Testis (tissue), 3 donors: ENCODE results near the gene ATP6V1G3. TPM values are rescaled to one million over a fixed set of nuclear protein-coding genes. Genes with fewer than 3 reads are reported as not detected.

Experiments used
- DNase-seq: peaks from one replicate; pipeline ENCODE4 v3.0.0-alpha.2; 2019
- H3K27ac ChIP-seq, 2 donors: fragments of 200-600 bp; sonication (generic); one replicate each; pipeline ENCODE4 v1.5.1; 2019
- H3K27me3 ChIP-seq: fragments of 200-600 bp; sonication (generic); one replicate; pipeline ENCODE4 v1.5.1; 2019
- H3K36me3 ChIP-seq: fragments of 200-600 bp; sonication (generic); one replicate; pipeline ENCODE4 v1.5.1; 2017; ENCODE audit warnings: low read depth; ENCODE audit errors: missing control alignments
- H3K4me1 ChIP-seq: fragments of 200-600 bp; sonication (generic); one replicate; pipeline ENCODE4 v1.5.1; 2019
- H3K4me3 ChIP-seq, 2 donors: fragments of 200-600 bp; sonication (generic); one replicate each; pipeline ENCODE4 v1.5.1; 2017 to 2019
- H3K9me3 ChIP-seq: fragments of 200-600 bp; sonication (generic); one replicate; pipeline ENCODE4 v1.5.1; 2017
- POLR2A ChIP-seq: fragments of 450-650 bp; IDR thresholded peaks from one replicate; pipeline ENCODE4 v1.6.1; 2017; ENCODE audit warnings: antibody characterized with exemption, mild to moderate bottlenecking, moderate library complexity
- WGBS, 2 donors: methylation state at CpG; one replicate each; pipeline ENCODE4 v1.1.5; 2018; 5-methylcytosine and 5-hydroxymethylcytosine counted together
- intact Hi-C: fragments of 100-400 bp; cut with DNase I; formaldehyde crosslinking; loops from one replicate; pipeline ENCODE4 v1.15.1; 2023; ENCODE audit warnings: low total_unique reads
- polyA plus RNA-seq: library from polyadenylated mRNA; stranded (reverse); fragments of 350-450 nt; fragmentation: Illumina TruSeq; extraction: RNeasy Lipid Tissue Mini Kit (QIAGEN cat#74804); gene quantifications from one replicate; pipeline ENCODE4 v1.2.3, GENCODE V29; 2014; ENCODE audit warnings: low read depth, low replicate concordance; ENCODE audit not compliant: insufficient read depth
- total RNA-seq, 2 donors: library from RNA; depleted of rRNA; stranded (reverse); fragments of >200 nt; gene quantifications; one replicate each; pipeline ENCODE4 v1.2.3, GENCODE V29; 2016
- TF ChIP-seq, protein P1 (sequence below), 3 experiments: fragments of 450-650 bp in 2 of 3; fragments of 200-600 bp in 1 of 3; sonication (generic) in 1 of 3; IDR thresholded peaks; one replicate each; pipeline ENCODE4 v1.5.1; 2016 to 2019; ENCODE audit warnings: antibody characterized with exemption in 3 of 3, mild to moderate bottlenecking in 2 of 3, moderate library complexity in 1 of 3

Gene ATP6V1G3
- total and polyA plus RNA-seq, 3 donors from 2014 or later = not detected

GRCh38 chr1:198552668-198553416 lies 12.4 kb upstream of the ATP6V1G3 start:
- H3K27me3 ChIP-seq = no peaks in the 10 kb centered on the region
- no peaks in the 10 kb centered on the region for H3K4me1 ChIP-seq
- H3K4me3 ChIP-seq = no peak overlapping the region
- DNase-seq = no peak
- H3K9me3 ChIP-seq = no peaks in the 10 kb centered on the region
- no peaks in the 10 kb centered on the region for H3K36me3 ChIP-seq
- intact Hi-C loops = no loop called here
- TF ChIP-seq, protein P1, sequence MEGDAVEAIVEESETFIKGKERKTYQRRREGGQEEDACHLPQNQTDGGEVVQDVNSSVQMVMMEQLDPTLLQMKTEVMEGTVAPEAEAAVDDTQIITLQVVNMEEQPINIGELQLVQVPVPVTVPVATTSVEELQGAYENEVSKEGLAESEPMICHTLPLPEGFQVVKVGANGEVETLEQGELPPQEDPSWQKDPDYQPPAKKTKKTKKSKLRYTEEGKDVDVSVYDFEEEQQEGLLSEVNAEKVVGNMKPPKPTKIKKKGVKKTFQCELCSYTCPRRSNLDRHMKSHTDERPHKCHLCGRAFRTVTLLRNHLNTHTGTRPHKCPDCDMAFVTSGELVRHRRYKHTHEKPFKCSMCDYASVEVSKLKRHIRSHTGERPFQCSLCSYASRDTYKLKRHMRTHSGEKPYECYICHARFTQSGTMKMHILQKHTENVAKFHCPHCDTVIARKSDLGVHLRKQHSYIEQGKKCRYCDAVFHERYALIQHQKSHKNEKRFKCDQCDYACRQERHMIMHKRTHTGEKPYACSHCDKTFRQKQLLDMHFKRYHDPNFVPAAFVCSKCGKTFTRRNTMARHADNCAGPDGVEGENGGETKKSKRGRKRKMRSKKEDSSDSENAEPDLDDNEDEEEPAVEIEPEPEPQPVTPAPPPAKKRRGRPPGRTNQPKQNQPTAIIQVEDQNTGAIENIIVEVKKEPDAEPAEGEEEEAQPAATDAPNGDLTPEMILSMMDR (IDR thresholded peaks at IDR 0.05) = no peak
- no peak for TF ChIP-seq POLR2A
- H3K27ac ChIP-seq = no peak overlapping the region
- 81 to 84% methylated on average over 2 of the region's 2 CpGs for WGBS, 2 donors

GRCh38 chr1:198550941-198551524 lies 10.6 kb upstream of the ATP6V1G3 start:
- 63 to 74% methylated on average over 4 of the region's 4 CpGs for WGBS, 2 donors
- Histone ChIP-seq H3K27me3 (no peaks in the 10 kb centered on the region), H3K9me3 (no peaks in the 10 kb centered on the region), H3K4me1 (no peaks in the 10 kb centered on the region), H3K36me3 (no peaks in the 10 kb centered on the region), H3K4me3 (no peak overlapping the region), H3K27ac (no peak overlapping the region)
- no peak for DNase-seq
- intact Hi-C loops = no loop called here
- TF ChIP-seq POLR2A = no peak
- TF ChIP-seq, protein P1 (IDR thresholded peaks at IDR 0.05) = no peak

- Histone ChIP-seq H3K36me3 (no peaks in the 10 kb centered on the region), H3K27me3 (no peaks in the 10 kb centered on the region), H3K4me3 (no peak overlapping the region), H3K27ac (no peak overlapping the region), H3K9me3 (no peaks in the 10 kb centered on the region), H3K4me1 (no peaks in the 10 kb centered on the region)
- no peak for TF ChIP-seq POLR2A
- TF ChIP-seq, protein P1 (IDR thresholded peaks at IDR 0.05) = no peak
- intact Hi-C loops = no loop called here
- DNase-seq = no peak
These were observed 9.4 kb upstream of the ATP6V1G3 start for GRCh38 chr1:198549866-198550265.

DNA sequence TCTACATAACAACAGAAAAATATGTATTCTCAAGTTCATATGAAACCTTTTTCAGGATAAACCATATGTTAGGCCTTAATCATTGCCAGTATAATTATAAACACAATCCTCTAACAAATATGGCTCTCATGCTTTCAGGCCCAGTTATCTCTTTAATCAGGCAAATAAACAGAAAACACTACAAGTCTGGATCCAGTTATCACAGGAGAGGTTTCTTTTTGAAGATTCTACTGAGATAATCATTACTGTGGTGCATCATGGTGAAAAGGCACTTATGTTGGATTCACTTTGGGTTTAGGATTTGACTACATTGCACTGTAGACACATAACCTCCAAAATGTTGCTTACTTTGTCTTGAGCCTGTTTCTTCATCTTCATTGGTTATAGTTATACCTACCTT lies 8.4 kb upstream of the ATP6V1G3 start:
- H3K4me1 ChIP-seq = no peaks in the 10 kb centered on the region
- no peaks in the 10 kb centered on the region for H3K27me3 ChIP-seq
- no peak overlapping the region for H3K27ac ChIP-seq
- H3K4me3 ChIP-seq = no peak overlapping the region
- H3K9me3 ChIP-seq = no peaks in the 10 kb centered on the region
- H3K36me3 ChIP-seq = no peaks in the 10 kb centered on the region
- DNase-seq = no peak
- no peak for TF ChIP-seq POLR2A
- TF ChIP-seq, protein P1 (IDR thresholded peaks at IDR 0.05) = no peak
- intact Hi-C loops = no loop called here

GRCh38 chr1:198545156-198545555 lies 4.7 kb upstream of the ATP6V1G3 start:
- no peak for TF ChIP-seq POLR2A
- TF ChIP-seq, protein P1 (IDR thresholded peaks at IDR 0.05) = no peak
- no peak overlapping the region for H3K4me3 ChIP-seq
- H3K4me1 ChIP-seq = no peaks in the 10 kb centered on the region
- no peaks in the 10 kb centered on the region for H3K9me3 ChIP-seq
- WGBS, 2 donors = 89 to 96% methylated on average over 6 of the region's 6 CpGs
- H3K27me3 ChIP-seq = no peaks in the 10 kb centered on the region
- DNase-seq = no peak
- no peaks in the 10 kb centered on the region for H3K36me3 ChIP-seq
- intact Hi-C loops = no loop called here
- H3K27ac ChIP-seq = no peak overlapping the region
